Fibroblast of skin of back (primary cell): ENCODE data around the gene CCDC93.

Experiments
- DNase-seq: peaks from one replicate; pipeline ENCODE4 v3.0.0-alpha.2; 2013

Gene CCDC93

DNA sequence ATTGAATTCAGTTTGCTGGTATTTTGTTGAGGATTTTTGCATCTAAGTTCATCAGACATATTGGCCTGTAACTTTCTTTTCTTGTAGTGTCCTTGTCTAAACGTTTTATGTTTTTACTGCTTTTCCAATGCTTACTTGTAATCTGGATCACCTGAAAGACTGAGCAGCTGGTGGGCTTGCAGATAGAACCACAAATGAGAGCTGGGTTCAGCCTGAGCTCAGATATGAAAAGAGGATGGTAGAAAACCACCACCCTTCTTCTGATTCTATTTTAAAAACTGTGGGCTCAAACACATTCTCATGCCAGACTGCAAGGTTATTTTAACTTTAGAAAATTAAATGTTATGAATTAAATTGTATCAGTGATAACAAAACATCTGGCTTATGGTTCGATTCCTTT, 128.6 kb downstream of the CCDC93 start:
- DNase-seq = no peak

DNA sequence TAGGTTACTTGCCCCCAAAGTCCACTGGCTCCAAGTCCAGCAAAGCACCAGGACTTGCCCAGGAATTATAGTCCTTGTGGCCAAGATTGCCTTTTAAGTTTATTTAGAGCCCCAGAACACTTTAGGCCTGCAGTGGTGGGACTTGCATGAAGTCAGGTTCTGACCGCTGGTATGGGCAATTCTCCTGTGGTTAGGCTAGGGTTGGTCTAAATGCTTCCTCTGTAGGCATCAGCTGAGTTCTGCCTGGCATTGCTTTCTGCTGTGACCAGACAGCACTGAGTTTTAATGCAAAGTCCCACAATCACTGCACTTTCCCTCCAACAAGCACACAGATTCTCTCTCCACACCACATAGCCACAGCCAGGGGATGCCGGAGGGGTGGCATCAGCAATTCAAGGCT, 134.9 kb downstream of the CCDC93 start:
- no peak for DNase-seq

DNA sequence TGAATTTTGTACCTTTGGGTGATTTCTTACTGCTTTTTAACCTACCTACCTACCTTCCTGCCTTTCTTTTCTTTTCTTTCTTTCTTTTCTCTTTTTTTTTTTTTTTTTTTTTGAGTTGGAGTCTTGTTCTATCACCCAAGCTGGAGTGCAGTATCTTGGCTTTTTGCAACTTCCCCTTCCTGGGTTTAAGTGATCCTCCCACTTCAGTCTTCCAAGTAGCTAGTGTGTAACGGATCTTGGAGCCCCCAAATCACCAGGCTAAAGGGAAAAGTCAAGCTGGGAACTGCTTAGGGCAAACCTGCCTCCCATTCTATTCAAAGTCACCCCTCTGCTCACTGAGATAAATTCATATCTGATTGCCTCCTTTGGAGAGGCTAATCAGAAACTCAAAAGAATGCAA, 138.1 kb downstream of the CCDC93 start:
- DNase-seq = no peak
